Measurements from ENCODE around the gene RBM7. TPM values are rescaled to one million over a fixed set of nuclear protein-coding genes. Genes with fewer than 3 reads are reported as not detected.

Gene RBM7
- total and polyA plus RNA-seq, 2 of the 13 experiments (the other 11 are each of a cell fraction or from before 2014, with no cell fraction given), result 30.5 to 32.3 TPM

DNA sequence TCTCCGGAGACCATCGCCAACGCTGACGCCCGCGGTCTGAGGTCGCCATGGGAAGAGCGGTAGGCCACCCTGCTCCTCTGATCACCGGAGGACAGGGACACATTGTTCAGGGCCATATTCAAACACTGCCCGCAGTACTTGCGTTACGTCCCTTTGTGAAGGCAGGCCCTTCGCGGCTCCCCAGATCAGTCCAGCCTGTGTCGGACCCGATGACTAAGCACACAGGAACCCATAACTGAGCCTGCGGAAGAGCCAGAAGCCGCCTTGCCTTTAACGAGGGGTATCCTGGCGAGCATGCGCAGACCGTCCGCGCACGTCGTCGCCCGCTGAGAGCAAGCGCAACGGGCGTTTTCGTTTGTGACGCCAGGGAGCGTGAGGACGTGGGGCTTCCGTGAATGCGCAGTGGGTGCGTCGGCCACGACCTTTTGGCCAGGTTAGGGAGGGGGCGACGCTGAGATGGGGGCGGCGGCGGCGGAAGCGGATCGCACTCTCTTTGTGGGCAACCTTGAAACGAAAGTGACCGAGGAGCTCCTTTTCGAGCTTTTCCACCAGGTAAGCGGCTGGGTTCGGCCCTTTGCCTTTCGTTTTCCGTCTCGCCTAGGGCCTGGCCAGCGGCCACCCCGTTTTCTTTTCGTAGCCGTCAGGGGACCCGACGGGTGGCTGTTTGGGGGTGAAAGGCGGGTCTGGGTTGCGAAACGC lies at the start of gene RBM7, which contains the start of gene C11orf71 (continued):
- TF ChIP-seq, protein P1, sequence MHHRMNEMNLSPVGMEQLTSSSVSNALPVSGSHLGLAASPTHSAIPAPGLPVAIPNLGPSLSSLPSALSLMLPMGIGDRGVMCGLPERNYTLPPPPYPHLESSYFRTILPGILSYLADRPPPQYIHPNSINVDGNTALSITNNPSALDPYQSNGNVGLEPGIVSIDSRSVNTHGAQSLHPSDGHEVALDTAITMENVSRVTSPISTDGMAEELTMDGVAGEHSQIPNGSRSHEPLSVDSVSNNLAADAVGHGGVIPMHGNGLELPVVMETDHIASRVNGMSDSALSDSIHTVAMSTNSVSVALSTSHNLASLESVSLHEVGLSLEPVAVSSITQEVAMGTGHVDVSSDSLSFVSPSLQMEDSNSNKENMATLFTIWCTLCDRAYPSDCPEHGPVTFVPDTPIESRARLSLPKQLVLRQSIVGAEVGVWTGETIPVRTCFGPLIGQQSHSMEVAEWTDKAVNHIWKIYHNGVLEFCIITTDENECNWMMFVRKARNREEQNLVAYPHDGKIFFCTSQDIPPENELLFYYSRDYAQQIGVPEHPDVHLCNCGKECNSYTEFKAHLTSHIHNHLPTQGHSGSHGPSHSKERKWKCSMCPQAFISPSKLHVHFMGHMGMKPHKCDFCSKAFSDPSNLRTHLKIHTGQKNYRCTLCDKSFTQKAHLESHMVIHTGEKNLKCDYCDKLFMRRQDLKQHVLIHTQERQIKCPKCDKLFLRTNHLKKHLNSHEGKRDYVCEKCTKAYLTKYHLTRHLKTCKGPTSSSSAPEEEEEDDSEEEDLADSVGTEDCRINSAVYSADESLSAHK (CRISPR knock-in tag; IDR thresholded peaks at IDR 0.05; ENCODE audit: borderline replicate concordance), result peak; percentile 4; the same call in 1 of the 2 replicates
- TF ChIP-seq EHMT2 (IDR thresholded peaks at IDR 0.05; ENCODE audit: borderline replicate concordance, low read depth, low read length), result no peak
- peak; percentile 68 for TF ChIP-seq MED1 (CRISPR knock-in tag; IDR thresholded peaks at IDR 0.05)
- TF ChIP-seq HOXA3 (CRISPR knock-in tag; IDR thresholded peaks at IDR 0.05), result peak; percentile 91
- TF ChIP-seq REPIN1 (CRISPR knock-in tag; IDR thresholded peaks at IDR 0.05; ENCODE audit: borderline replicate concordance, low read depth), result peak; percentile 88
- TF ChIP-seq ZSCAN12 (CRISPR knock-in tag; IDR thresholded peaks at IDR 0.05), result no peak
- TF ChIP-seq PAX8 (CRISPR knock-in tag; IDR thresholded peaks at IDR 0.05; ENCODE audit: borderline replicate concordance), result no peak
- TF ChIP-seq SIN3A (IDR thresholded peaks at IDR 0.05; ENCODE audit: borderline replicate concordance, low read depth, low read length), result peak; percentile 78; the same call in 1 of the 2 replicates
- peak; percentile 97 for TF ChIP-seq POLR2G (IDR thresholded peaks at IDR 0.05; ENCODE audit: low read depth, low read length)
- peak; percentile 50; the same call in 1 of the 2 replicates for TF ChIP-seq TARDBP (CRISPR knock-in tag; IDR thresholded peaks at IDR 0.05)
- peak; percentile 90 for TF ChIP-seq IRF2 (CRISPR knock-in tag; IDR thresholded peaks at IDR 0.05)
- TF ChIP-seq, protein P2, sequence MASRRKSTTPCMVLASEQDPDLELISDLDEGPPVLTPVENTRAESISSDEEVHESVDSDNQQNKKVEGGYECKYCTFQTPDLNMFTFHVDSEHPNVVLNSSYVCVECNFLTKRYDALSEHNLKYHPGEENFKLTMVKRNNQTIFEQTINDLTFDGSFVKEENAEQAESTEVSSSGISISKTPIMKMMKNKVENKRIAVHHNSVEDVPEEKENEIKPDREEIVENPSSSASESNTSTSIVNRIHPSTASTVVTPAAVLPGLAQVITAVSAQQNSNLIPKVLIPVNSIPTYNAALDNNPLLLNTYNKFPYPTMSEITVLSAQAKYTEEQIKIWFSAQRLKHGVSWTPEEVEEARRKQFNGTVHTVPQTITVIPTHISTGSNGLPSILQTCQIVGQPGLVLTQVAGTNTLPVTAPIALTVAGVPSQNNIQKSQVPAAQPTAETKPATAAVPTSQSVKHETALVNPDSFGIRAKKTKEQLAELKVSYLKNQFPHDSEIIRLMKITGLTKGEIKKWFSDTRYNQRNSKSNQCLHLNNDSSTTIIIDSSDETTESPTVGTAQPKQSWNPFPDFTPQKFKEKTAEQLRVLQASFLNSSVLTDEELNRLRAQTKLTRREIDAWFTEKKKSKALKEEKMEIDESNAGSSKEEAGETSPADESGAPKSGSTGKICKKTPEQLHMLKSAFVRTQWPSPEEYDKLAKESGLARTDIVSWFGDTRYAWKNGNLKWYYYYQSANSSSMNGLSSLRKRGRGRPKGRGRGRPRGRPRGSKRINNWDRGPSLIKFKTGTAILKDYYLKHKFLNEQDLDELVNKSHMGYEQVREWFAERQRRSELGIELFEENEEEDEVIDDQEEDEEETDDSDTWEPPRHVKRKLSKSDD (CRISPR knock-in tag; IDR thresholded peaks at IDR 0.05; ENCODE audit: low read depth), result peak; percentile 50
- TF ChIP-seq NCOA2 (CRISPR knock-in tag; IDR thresholded peaks at IDR 0.05), result no peak; the same call in 1 of the 2 replicates
- no peak for TF ChIP-seq ZNF180 (CRISPR knock-in tag; IDR thresholded peaks at IDR 0.05; ENCODE audit: borderline replicate concordance, low read depth)
- TF ChIP-seq ZNF788 (CRISPR knock-in tag; IDR thresholded peaks at IDR 0.05; ENCODE audit: borderline replicate concordance), result peak; percentile 68; the same call in 1 of the 2 replicates
- TF ChIP-seq, protein P3, sequence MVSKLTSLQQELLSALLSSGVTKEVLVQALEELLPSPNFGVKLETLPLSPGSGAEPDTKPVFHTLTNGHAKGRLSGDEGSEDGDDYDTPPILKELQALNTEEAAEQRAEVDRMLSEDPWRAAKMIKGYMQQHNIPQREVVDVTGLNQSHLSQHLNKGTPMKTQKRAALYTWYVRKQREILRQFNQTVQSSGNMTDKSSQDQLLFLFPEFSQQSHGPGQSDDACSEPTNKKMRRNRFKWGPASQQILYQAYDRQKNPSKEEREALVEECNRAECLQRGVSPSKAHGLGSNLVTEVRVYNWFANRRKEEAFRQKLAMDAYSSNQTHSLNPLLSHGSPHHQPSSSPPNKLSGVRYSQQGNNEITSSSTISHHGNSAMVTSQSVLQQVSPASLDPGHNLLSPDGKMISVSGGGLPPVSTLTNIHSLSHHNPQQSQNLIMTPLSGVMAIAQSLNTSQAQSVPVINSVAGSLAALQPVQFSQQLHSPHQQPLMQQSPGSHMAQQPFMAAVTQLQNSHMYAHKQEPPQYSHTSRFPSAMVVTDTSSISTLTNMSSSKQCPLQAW (CRISPR knock-in tag; IDR thresholded peaks at IDR 0.05), result peak; percentile 74; the same call in 1 of the 2 replicates
- TF ChIP-seq NR2F6 (IDR thresholded peaks at IDR 0.05), result peak; percentile 84
- TF ChIP-seq NR2F6 (CRISPR knock-in tag; IDR thresholded peaks at IDR 0.05), result peak; percentile 95
- TF ChIP-seq, protein P4, sequence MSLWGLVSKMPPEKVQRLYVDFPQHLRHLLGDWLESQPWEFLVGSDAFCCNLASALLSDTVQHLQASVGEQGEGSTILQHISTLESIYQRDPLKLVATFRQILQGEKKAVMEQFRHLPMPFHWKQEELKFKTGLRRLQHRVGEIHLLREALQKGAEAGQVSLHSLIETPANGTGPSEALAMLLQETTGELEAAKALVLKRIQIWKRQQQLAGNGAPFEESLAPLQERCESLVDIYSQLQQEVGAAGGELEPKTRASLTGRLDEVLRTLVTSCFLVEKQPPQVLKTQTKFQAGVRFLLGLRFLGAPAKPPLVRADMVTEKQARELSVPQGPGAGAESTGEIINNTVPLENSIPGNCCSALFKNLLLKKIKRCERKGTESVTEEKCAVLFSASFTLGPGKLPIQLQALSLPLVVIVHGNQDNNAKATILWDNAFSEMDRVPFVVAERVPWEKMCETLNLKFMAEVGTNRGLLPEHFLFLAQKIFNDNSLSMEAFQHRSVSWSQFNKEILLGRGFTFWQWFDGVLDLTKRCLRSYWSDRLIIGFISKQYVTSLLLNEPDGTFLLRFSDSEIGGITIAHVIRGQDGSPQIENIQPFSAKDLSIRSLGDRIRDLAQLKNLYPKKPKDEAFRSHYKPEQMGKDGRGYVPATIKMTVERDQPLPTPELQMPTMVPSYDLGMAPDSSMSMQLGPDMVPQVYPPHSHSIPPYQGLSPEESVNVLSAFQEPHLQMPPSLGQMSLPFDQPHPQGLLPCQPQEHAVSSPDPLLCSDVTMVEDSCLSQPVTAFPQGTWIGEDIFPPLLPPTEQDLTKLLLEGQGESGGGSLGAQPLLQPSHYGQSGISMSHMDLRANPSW (CRISPR knock-in tag; IDR thresholded peaks at IDR 0.05; ENCODE audit: borderline replicate concordance), result peak; percentile 71; the same call in 1 of the 2 replicates
- TF ChIP-seq CEBPB (IDR thresholded peaks at IDR 0.05; ENCODE audit: borderline replicate concordance, low read depth, low read length), result peak; percentile 88; the same call in 1 of the 2 replicates
